HCT116 (cell line): Measurements from ENCODE around the gene PLAAT3. TPM values are rescaled to one million over a fixed set of nuclear protein-coding genes. Genes with fewer than 3 reads are reported as not detected.

ENCODE experiments used
- ATAC-seq: fragments of 200-7000 bp; cut with Tn5 transposase; 2 replicates; pipeline ENCODE4 v1.9.1; 2020; ENCODE audit warnings: mild to moderate bottlenecking, moderate library complexity
- BruUV-seq: library from RNA; stranded (reverse); fragments of 400-500 nt; replicated peaks from 2 replicates; lab custom pipeline; 2021; lab: Mats Ljungman, UMichigan
- CTCF ChIA-PET: fragments of 300-600 bp; sonication (Branson Sonifier 250); formaldehyde crosslinking; loops from one replicate; lab custom pipeline; 2021; ENCODE audit warnings: antibody characterized with exemption; lab: Charles Lee
- POLR2A ChIA-PET: fragments of 300-600, 350-600 bp; sonication (Branson Sonifier 250); formaldehyde crosslinking; loops from one replicate; lab custom pipeline; 2021; ENCODE audit warnings: antibody characterized with exemption; lab: Charles Lee
- RAD21 ChIA-PET, 2 experiments: fragments of 300-600 bp; sonication (Branson Sonifier 250); formaldehyde crosslinking; loops; one replicate each; lab custom pipeline; 2023; ENCODE audit warnings: low total read pairs in 2 of 2; ENCODE audit not compliant: uncharacterized antibody in 2 of 2, unreplicated experiment in 2 of 2, low non-redundant PET in 1 of 2; lab: Charles Lee
- DNase-seq: peaks from one replicate; pipeline ENCODE4 v3.0.0-alpha.2; 2010; ENCODE audit warnings: low read depth, low spot score
- H2AFZ ChIP-seq: fragments of 200-600 bp; shearing (Covaris generic), sonication (generic); 2 replicates; pipeline ENCODE4 v1.6.1; 2017; ENCODE audit warnings: low read depth, mixed run types, mixed read lengths, antibody characterized with exemption, low read length; ENCODE audit not compliant: poor library complexity, severe bottlenecking
- H3K27ac ChIP-seq: 2 replicates; pipeline ENCODE4 v1.5.1; 2012; ENCODE audit warnings: low read depth, low read length
- H3K27me3 ChIP-seq: fragments of 200-600 bp; sonication (generic); 2 replicates; pipeline ENCODE4 v1.6.1; 2016; ENCODE audit warnings: mixed run types, low read length, mixed read lengths; ENCODE audit not compliant: insufficient read depth
- H3K36me3 ChIP-seq, 2 experiments: fragments of 200-500 bp in 1 of 2; fragments of 200-600 bp in 1 of 2; sonication (Bioruptor generic) in 1 of 2; sonication (generic) in 1 of 2; 2 replicates each; pipeline versions ENCODE4 v1.5.1 to v1.6.1; 2014 to 2016; ENCODE audit warnings: low read length in 2 of 2, inconsistent platforms in 1 of 2, mixed read lengths in 1 of 2, mixed run types in 1 of 2; ENCODE audit not compliant: insufficient read depth in 2 of 2, control insufficient read depth in 1 of 2
- H3K4me1 ChIP-seq, 2 experiments: fragments of 200-600 bp in 1 of 2; sonication (generic) in 1 of 2; 2 replicates each; pipeline versions ENCODE4 v1.5.1 to v1.6.1; 2012 to 2017; ENCODE audit warnings: low read length in 2 of 2, inconsistent platforms in 1 of 2, mild to moderate bottlenecking in 1 of 2, mixed read lengths in 1 of 2, mixed run types in 1 of 2, moderate library complexity in 1 of 2; ENCODE audit not compliant: insufficient read depth in 2 of 2, control insufficient read depth in 1 of 2
- H3K4me2 ChIP-seq: fragments of 200-600 bp; sonication (generic); 2 replicates; pipeline ENCODE4 v1.6.1; 2017; ENCODE audit warnings: mixed run types, low read length, mixed read lengths
- H3K4me3 ChIP-seq, 2 experiments: fragments of 200-600 bp in 1 of 2; sonication (generic) in 1 of 2; replicated peaks in 1 of 2; 2 replicates each; pipeline ENCODE4 v1.5.1; 2011 to 2016; ENCODE audit warnings: low read length in 2 of 2, control low read depth in 1 of 2, low read depth in 1 of 2, mild to moderate bottlenecking in 1 of 2, mixed read lengths in 1 of 2, mixed run types in 1 of 2
- H3K79me2 ChIP-seq: fragments of 200-600 bp; sonication (generic); 2 replicates; pipeline ENCODE4 v1.6.1; 2017; ENCODE audit warnings: mild to moderate bottlenecking, mixed run types, low read length, moderate library complexity, mixed read lengths; ENCODE audit not compliant: insufficient read depth
- H3K9ac ChIP-seq: fragments of 200-600 bp; sonication (generic); 2 replicates; pipeline ENCODE4 v1.6.1; 2016; ENCODE audit warnings: low read length, mixed read lengths
- H3K9me2 ChIP-seq: fragments of 200-600 bp; sonication (generic), shearing (Covaris generic); 2 replicates; pipeline ENCODE4 v1.6.1; 2017; ENCODE audit warnings: mixed run types, mild to moderate bottlenecking, moderate library complexity; ENCODE audit not compliant: insufficient read depth
- H3K9me3 ChIP-seq, 2 experiments: fragments of 200-500 bp in 1 of 2; fragments of 200-600 bp in 1 of 2; sonication (Bioruptor generic) in 1 of 2; sonication (generic) in 1 of 2; 2 replicates each; pipeline ENCODE4 v1.6.1; 2014 to 2017; ENCODE audit warnings: low read length in 2 of 2, mixed read lengths in 2 of 2, inconsistent platforms in 1 of 2, low read depth in 1 of 2, mild to moderate bottlenecking in 1 of 2, mixed run types in 1 of 2, moderate library complexity in 1 of 2; ENCODE audit not compliant: control insufficient read depth in 1 of 2, insufficient read depth in 1 of 2
- H4K20me1 ChIP-seq: fragments of 200-600 bp; sonication (generic), shearing (Covaris generic); 2 replicates; pipeline ENCODE4 v1.6.1; 2017; ENCODE audit warnings: mixed run types, mild to moderate bottlenecking, moderate library complexity; ENCODE audit not compliant: insufficient read depth
- CBX3 ChIP-seq: IDR thresholded peaks from 2 replicates; pipeline ENCODE4 v1.6.1; 2012; ENCODE audit warnings: low read depth
- CEBPB ChIP-seq: IDR thresholded peaks from 2 replicates; pipeline ENCODE4 v1.6.1; 2012; ENCODE audit warnings: low read depth
- EGR1 ChIP-seq: IDR thresholded peaks from 2 replicates; pipeline ENCODE4 v1.6.1; 2012; ENCODE audit warnings: low read depth
- ELF1 ChIP-seq: IDR thresholded peaks from 2 replicates; pipeline ENCODE4 v1.6.1; 2012; ENCODE audit warnings: low read depth, borderline replicate concordance
- FOSL1 ChIP-seq: IDR thresholded peaks from 2 replicates; pipeline ENCODE4 v1.6.1; 2012; ENCODE audit warnings: low read depth
- JUND ChIP-seq: IDR thresholded peaks from 2 replicates; pipeline ENCODE4 v1.6.1; 2012
- POLR2A ChIP-seq: IDR thresholded peaks from 2 replicates; pipeline ENCODE4 v1.7.0; 2011; ENCODE audit warnings: borderline replicate concordance; ENCODE audit not compliant: insufficient read depth, insufficient read length; ENCODE audit errors: extremely low read depth
- SIN3A ChIP-seq: IDR thresholded peaks from 2 replicates; pipeline ENCODE4 v1.6.1; 2012; ENCODE audit warnings: low read depth
- SP1 ChIP-seq: IDR thresholded peaks from 2 replicates; pipeline ENCODE4 v1.6.1; 2012; ENCODE audit warnings: low read depth
- SRF ChIP-seq: IDR thresholded peaks from 2 replicates; pipeline ENCODE4 v1.6.1; 2012; ENCODE audit warnings: low read depth
- TCF7L2 ChIP-seq: IDR thresholded peaks from 2 replicates; pipeline ENCODE4 v1.7.0; 2011; ENCODE audit warnings: borderline replicate concordance, inconsistent platforms; ENCODE audit not compliant: insufficient read depth, insufficient read length; ENCODE audit errors: extremely low read depth
- YY1 ChIP-seq: IDR thresholded peaks from 2 replicates; pipeline ENCODE4 v1.6.1; 2011; ENCODE audit warnings: low read length, low read depth, moderate library complexity, mild to moderate bottlenecking; ENCODE audit not compliant: insufficient replicate concordance; ENCODE audit errors: extremely low read depth
- ZNF274 ChIP-seq: fragments of 200-500 bp; sonication (Bioruptor generic); IDR thresholded peaks from 2 replicates; pipeline ENCODE4 v1.6.1; 2014; ENCODE audit warnings: mild to moderate bottlenecking, low read depth, low read length, inconsistent platforms
- intact Hi-C: fragments of 100-400 bp; cut with micrococcal nuclease; formaldehyde crosslinking; loops from 2 replicates; pipeline ENCODE4 v1.10.0; 2022
- total RNA-seq: library from RNA; stranded (reverse); gene quantifications from one replicate; pipeline ENCODE4 v1.2.1, GENCODE V29; 2021; ENCODE audit not compliant: unreplicated experiment
- TF ChIP-seq, protein P1 (sequence below): IDR thresholded peaks from 2 replicates; pipeline ENCODE4 v1.6.1; 2012
- TF ChIP-seq, protein P2 (sequence below): IDR thresholded peaks from 2 replicates; pipeline ENCODE4 v1.6.1; 2011; ENCODE audit warnings: mild to moderate bottlenecking, low read length, moderate library complexity; ENCODE audit not compliant: insufficient replicate concordance; ENCODE audit errors: extremely low read depth
- TF ChIP-seq, protein P3 (sequence below), 3 experiments: fragments of 200-600 bp in 1 of 3; sonication (generic) in 1 of 3; IDR thresholded peaks in 2 of 3; conservative IDR thresholded peaks in 1 of 3; 2 replicates each; pipeline ENCODE4 v1.5.1; 2012 to 2017; ENCODE audit warnings: low read depth in 2 of 3, low read length in 2 of 3, antibody characterized with exemption in 1 of 3, borderline replicate concordance in 1 of 3, control low read depth in 1 of 3, mild to moderate bottlenecking in 1 of 3, mixed read lengths in 1 of 3, mixed run types in 1 of 3, moderate library complexity in 1 of 3; ENCODE audit not compliant: insufficient read depth in 1 of 3

Gene PLAAT3
- total RNA-seq, 1 experiment from 2014 or later, result 31.1 TPM

DNA sequence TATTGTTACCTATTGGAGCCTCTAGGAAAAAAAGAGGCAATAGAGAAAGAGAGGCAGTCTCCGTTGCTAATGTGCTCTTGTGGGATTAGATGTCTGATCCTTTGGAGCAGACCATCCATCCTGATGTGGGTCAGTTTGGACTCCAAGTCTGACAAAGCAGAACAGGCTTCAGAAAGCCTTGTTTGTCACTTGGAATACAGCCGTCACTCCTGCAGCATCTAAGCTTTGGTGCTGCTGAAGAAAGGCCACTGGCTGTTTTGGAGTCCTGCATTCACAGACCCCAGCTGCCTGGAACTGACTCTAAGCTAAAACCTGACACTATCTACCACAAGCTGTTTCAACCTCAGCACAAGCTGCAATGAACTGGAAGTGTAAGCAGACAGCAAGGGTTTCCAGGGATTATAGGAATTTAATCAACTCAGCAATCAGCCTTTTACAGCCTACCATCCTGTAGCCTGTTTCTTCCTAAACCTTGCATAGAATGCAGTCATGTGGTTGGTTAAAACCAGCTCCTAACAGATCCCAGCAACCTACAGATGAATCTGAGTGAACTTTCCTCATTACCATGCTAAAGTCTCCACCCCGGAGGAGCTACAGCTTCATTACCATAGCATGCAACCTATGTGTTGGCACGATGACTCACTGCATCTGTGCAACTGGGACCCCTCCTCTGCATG lies 81.3 kb downstream of the PLAAT3 start:
- DNase-seq, result no peak
- no peak overlapping the region for H3K4me3 ChIP-seq
- no peaks in the 10 kb centered on the region for H3K9me3 ChIP-seq
- H3K79me2 ChIP-seq, result no peaks in the 10 kb centered on the region
- H3K36me3 ChIP-seq, result no peaks in the 10 kb centered on the region
- ChIA-PET RAD21 (interaction anchor here in 1 of 2 experiments (0.5 kb wide), 1 partner anchor 101 kb away, joined by 3 read pairs; no protein-coding TSS in a partner anchor), CTCF (no interaction called here), POLR2A (no interaction called here)
- BruUV-seq, result no TSS peak
- peaks cover 0 to 8% of the 10 kb centered on the region in 2 experiments; a peak in 2 of 4 replicates for H3K4me1 ChIP-seq
- TF ChIP-seq ZNF274 (no peak), ELF1 (no peak), JUND (no peak), YY1 (no peak), POLR2A (no peak), CBX3 (no peak), EGR1 (no peak), SRF (no peak)
- TF ChIP-seq, protein P1, sequence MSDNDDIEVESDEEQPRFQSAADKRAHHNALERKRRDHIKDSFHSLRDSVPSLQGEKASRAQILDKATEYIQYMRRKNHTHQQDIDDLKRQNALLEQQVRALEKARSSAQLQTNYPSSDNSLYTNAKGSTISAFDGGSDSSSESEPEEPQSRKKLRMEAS, result no peak
- H3K27ac ChIP-seq, result no peak overlapping the region
- no peak for ATAC-seq
- no peak overlapping the region for H3K4me2 ChIP-seq
- no peaks in the 10 kb centered on the region for H4K20me1 ChIP-seq
- H3K9me2 ChIP-seq, result no peaks in the 10 kb centered on the region
- no peak overlapping the region for H2AFZ ChIP-seq
- intact Hi-C loops, result no loop called here
- no peak overlapping the region for H3K9ac ChIP-seq
- H3K27me3 ChIP-seq, result no peaks in the 10 kb centered on the region; the same call in 1 of the 2 replicates

DNA sequence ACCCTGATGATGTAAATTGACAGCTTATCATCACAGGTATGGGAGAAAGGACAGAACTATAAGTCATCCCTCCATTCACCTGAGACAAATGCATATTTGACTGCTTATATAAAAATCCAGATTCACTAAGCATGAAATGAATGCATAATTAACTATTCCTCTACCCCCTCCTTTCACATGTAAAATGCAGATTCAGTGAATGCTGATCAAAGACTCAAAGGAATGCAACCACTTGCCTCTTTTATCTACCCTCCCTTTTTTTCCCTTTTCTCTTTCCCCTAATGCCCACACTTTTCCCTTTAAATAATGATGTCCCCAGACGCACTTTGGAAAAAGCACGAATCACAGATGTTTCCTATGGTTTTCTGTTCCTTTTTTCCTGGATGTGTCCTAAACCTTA lies 82.1 kb downstream of the PLAAT3 start:
- no peaks in the 10 kb centered on the region for H3K9me3 ChIP-seq
- ChIA-PET CTCF (no interaction called here), RAD21 (no interaction called here), POLR2A (no interaction called here)
- H4K20me1 ChIP-seq, result no peaks in the 10 kb centered on the region
- no TSS peak for BruUV-seq
- DNase-seq (no peak), ATAC-seq (no peak)
- H3K9ac ChIP-seq, result no peak overlapping the region
- no peak overlapping the region for H3K27ac ChIP-seq
- no peak overlapping the region for H3K4me2 ChIP-seq
- no peaks in the 10 kb centered on the region for H3K9me2 ChIP-seq
- peaks cover 0 to 8% of the 10 kb centered on the region in 2 experiments; a peak in 2 of 4 replicates for H3K4me1 ChIP-seq
- no peaks in the 10 kb centered on the region for H3K36me3 ChIP-seq
- intact Hi-C loops, result no loop called here
- no peak overlapping the region for H3K4me3 ChIP-seq
- H3K27me3 ChIP-seq, result no peaks in the 10 kb centered on the region; the same call in 1 of the 2 replicates
- no peaks in the 10 kb centered on the region for H3K79me2 ChIP-seq
- H2AFZ ChIP-seq, result no peak overlapping the region
- TF ChIP-seq YY1 (no peak), JUND (no peak), SIN3A (no peak), TCF7L2 (no peak), ELF1 (no peak), SP1 (no peak), CEBPB (no peak), EGR1 (no peak), ZNF274 (no peak), FOSL1 (no peak)
- TF ChIP-seq, protein P2, sequence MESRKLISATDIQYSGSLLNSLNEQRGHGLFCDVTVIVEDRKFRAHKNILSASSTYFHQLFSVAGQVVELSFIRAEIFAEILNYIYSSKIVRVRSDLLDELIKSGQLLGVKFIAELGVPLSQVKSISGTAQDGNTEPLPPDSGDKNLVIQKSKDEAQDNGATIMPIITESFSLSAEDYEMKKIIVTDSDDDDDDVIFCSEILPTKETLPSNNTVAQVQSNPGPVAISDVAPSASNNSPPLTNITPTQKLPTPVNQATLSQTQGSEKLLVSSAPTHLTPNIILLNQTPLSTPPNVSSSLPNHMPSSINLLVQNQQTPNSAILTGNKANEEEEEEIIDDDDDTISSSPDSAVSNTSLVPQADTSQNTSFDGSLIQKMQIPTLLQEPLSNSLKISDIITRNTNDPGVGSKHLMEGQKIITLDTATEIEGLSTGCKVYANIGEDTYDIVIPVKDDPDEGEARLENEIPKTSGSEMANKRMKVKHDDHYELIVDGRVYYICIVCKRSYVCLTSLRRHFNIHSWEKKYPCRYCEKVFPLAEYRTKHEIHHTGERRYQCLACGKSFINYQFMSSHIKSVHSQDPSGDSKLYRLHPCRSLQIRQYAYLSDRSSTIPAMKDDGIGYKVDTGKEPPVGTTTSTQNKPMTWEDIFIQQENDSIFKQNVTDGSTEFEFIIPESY, result no peak
- TF ChIP-seq, protein P3, sequence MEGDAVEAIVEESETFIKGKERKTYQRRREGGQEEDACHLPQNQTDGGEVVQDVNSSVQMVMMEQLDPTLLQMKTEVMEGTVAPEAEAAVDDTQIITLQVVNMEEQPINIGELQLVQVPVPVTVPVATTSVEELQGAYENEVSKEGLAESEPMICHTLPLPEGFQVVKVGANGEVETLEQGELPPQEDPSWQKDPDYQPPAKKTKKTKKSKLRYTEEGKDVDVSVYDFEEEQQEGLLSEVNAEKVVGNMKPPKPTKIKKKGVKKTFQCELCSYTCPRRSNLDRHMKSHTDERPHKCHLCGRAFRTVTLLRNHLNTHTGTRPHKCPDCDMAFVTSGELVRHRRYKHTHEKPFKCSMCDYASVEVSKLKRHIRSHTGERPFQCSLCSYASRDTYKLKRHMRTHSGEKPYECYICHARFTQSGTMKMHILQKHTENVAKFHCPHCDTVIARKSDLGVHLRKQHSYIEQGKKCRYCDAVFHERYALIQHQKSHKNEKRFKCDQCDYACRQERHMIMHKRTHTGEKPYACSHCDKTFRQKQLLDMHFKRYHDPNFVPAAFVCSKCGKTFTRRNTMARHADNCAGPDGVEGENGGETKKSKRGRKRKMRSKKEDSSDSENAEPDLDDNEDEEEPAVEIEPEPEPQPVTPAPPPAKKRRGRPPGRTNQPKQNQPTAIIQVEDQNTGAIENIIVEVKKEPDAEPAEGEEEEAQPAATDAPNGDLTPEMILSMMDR (IDR thresholded peaks at IDR 0.05 in 2 of 3, conservative IDR thresholded peaks at IDR 0.05 in 1 of 3; ENCODE audit: borderline replicate concordance in 1 of 3, insufficient read depth in 1 of 3, low read depth in 2 of 3, low read length in 2 of 3), result no peak
- TF ChIP-seq, protein P1, result no peak
